Endothelial cell of umbilical vein (primary cell): Measurements from ENCODE around the gene BEAN1. TPM values are rescaled to one million over a fixed set of nuclear protein-coding genes. Genes with fewer than 3 reads are reported as not detected.

Source experiments
- BruUV-seq: library from RNA; stranded (reverse); fragments of 400-500 nt; replicated peaks from 2 replicates; lab custom pipeline; 2021; lab: Mats Ljungman, UMichigan
- CTCF ChIA-PET: fragments of 300-600, 350-600 bp; sonication (Branson Sonifier 250); formaldehyde crosslinking; loops from one replicate; lab custom pipeline; 2021; ENCODE audit warnings: antibody characterized with exemption, inconsistent platforms; lab: Charles Lee
- POLR2A ChIA-PET: fragments of 300-600, 350-600 bp; sonication (Branson Sonifier 250); formaldehyde crosslinking; loops from one replicate; lab custom pipeline; 2021; ENCODE audit warnings: antibody characterized with exemption, inconsistent platforms; lab: Charles Lee
- DNase-seq: peaks from one replicate; pipeline ENCODE4 v3.0.0-alpha.2; 2011; ENCODE audit warnings: low read depth, low spot score
- FAIRE-seq: peaks from 2 replicates; lab custom pipeline; 2011; peaks lifted over from hg19 to GRCh38; lab: Jason Lieb, UNC
- H2AFZ ChIP-seq: 2 replicates; pipeline ENCODE4 v1.6.0; 2012; ENCODE audit warnings: low read depth, low read length, control low read depth, inconsistent platforms
- H3K27ac ChIP-seq: 2 replicates; pipeline ENCODE4 v1.5.1; 2011; ENCODE audit warnings: low read depth, mild to moderate bottlenecking, control low read depth, low read length, moderate library complexity; ENCODE audit not compliant: insufficient read depth
- H3K27me3 ChIP-seq, 2 experiments: 2 replicates each; pipeline versions ENCODE4 v1.6.0 to v1.6.1; 2011; ENCODE audit warnings: low read length in 2 of 2, mixed read lengths in 1 of 2; ENCODE audit not compliant: control insufficient read depth in 2 of 2, insufficient read depth in 2 of 2
- H3K36me3 ChIP-seq, 2 experiments: 2 replicates in 1 of 2; 3 replicates in 1 of 2; pipeline ENCODE4 v1.5.1; 2011; ENCODE audit warnings: low read length in 2 of 2, mild to moderate bottlenecking in 1 of 2, moderate library complexity in 1 of 2; ENCODE audit not compliant: control insufficient read depth in 2 of 2, insufficient read depth in 2 of 2; ENCODE audit errors: extremely low read depth in 1 of 2
- H3K4me1 ChIP-seq: 3 replicates; pipeline ENCODE4 v1.5.1; 2011; ENCODE audit warnings: mild to moderate bottlenecking, low read length; ENCODE audit not compliant: control insufficient read depth, insufficient read depth; ENCODE audit errors: extremely low read depth
- H3K4me2 ChIP-seq: 2 replicates; pipeline ENCODE4 v1.6.1; 2011; ENCODE audit warnings: low read length, control low read depth, mixed read lengths; ENCODE audit not compliant: insufficient read depth
- H3K4me3 ChIP-seq, 3 experiments: fragments of 200-600 bp in 1 of 3; sonication (generic), shearing (Covaris generic) in 1 of 3; replicated peaks in 1 of 3; 2 replicates each; pipeline ENCODE4 v1.5.1; 2011 to 2016; ENCODE audit warnings: control low read depth in 3 of 3, low read length in 3 of 3, mild to moderate bottlenecking in 2 of 3, inconsistent platforms in 1 of 3, low read depth in 1 of 3, moderate library complexity in 1 of 3; ENCODE audit not compliant: insufficient read depth in 1 of 3
- H3K79me2 ChIP-seq: 2 replicates; pipeline ENCODE4 v1.6.0; 2012; ENCODE audit warnings: low read length, inconsistent platforms; ENCODE audit not compliant: control insufficient read depth, insufficient read depth
- H3K9ac ChIP-seq: replicated peaks from 2 replicates; pipeline ENCODE3; 2011; ENCODE audit warnings: low read length, control low read depth; ENCODE audit not compliant: insufficient read depth; ENCODE audit errors: extremely low read depth
- H3K9me1 ChIP-seq: replicated peaks from 3 replicates; pipeline ENCODE4 v1.6.0; 2011; ENCODE audit warnings: mild to moderate bottlenecking, low read length; ENCODE audit not compliant: control insufficient read depth, insufficient read depth; ENCODE audit errors: extremely low read depth
- H3K9me3 ChIP-seq: replicated peaks from 2 replicates; pipeline ENCODE4 v1.5.1; 2012; ENCODE audit warnings: low read length, inconsistent platforms; ENCODE audit not compliant: control insufficient read depth, insufficient read depth
- H4K20me1 ChIP-seq: replicated peaks from 2 replicates; pipeline ENCODE3; 2011; ENCODE audit warnings: mild to moderate bottlenecking, low read length; ENCODE audit not compliant: control insufficient read depth, insufficient read depth; ENCODE audit errors: extremely low read depth
- EZH2 ChIP-seq: IDR thresholded peaks from 2 replicates; pipeline ENCODE4 v1.6.1; 2012; ENCODE audit warnings: borderline replicate concordance, low read depth, mild to moderate bottlenecking, moderate library complexity, low read length, inconsistent platforms; ENCODE audit not compliant: severe bottlenecking
- FOS ChIP-seq: IDR thresholded peaks from 2 replicates; pipeline ENCODE4 v1.6.1; 2011; ENCODE audit warnings: mild to moderate bottlenecking, low read length, moderate library complexity, borderline replicate concordance; ENCODE audit not compliant: insufficient read depth
- GATA2 ChIP-seq: IDR thresholded peaks from 2 replicates; pipeline ENCODE4 v1.7.0; 2011; ENCODE audit warnings: low read depth, mild to moderate bottlenecking, moderate library complexity, mixed read lengths, low read length; ENCODE audit not compliant: insufficient read length, insufficient read depth
- JUN ChIP-seq: IDR thresholded peaks from 2 replicates; pipeline ENCODE4 v1.6.1; 2011; ENCODE audit warnings: borderline replicate concordance, low read depth; ENCODE audit not compliant: insufficient read length, insufficient read depth
- MYC ChIP-seq: IDR thresholded peaks from one replicate; pipeline ENCODE4 v1.6.1; 2011; ENCODE audit warnings: mild to moderate bottlenecking, low read depth, low read length
- dilution Hi-C: fragments of 300-500 bp; cut with MboI; formaldehyde crosslinking; loops from one replicate; pipeline ENCODE4 v1.15.0; 2019; ENCODE audit warnings: low sequenced_read_pairs; ENCODE audit not compliant: extremely low pct_ligation_motif_present
- intact Hi-C: fragments of 100-400 bp; cut with micrococcal nuclease; formaldehyde crosslinking; loops from one replicate; pipeline ENCODE4 v1.10.0; 2022
- polyA plus RNA-seq, 4 experiments: library from polyadenylated mRNA; depleted of rRNA in 3 of 4; stranded (reverse) in 3 of 4; unstranded in 1 of 4; fragments of >200 nt; gene quantifications; 2 replicates each; pipeline versions ENCODE4 v1.2.1 to v1.2.3, GENCODE V29; 2011 to 2012; ENCODE audit warnings: missing spikeins in 1 of 4
- total RNA-seq: library from RNA; stranded (reverse); gene quantifications from 2 replicates; pipeline ENCODE4 v1.2.3, GENCODE V29; 2021
- TF ChIP-seq, protein P1 (sequence below), 2 donors: IDR thresholded peaks; 1 replicate in 1 of 2; 2 replicates in 1 of 2; pipeline ENCODE4 v1.5.1; 2011; ENCODE audit warnings: low read length in 2 of 2, mild to moderate bottlenecking in 2 of 2, moderate library complexity in 2 of 2, control low read depth in 1 of 2, inconsistent platforms in 1 of 2, low read depth in 1 of 2; ENCODE audit not compliant: insufficient read depth in 1 of 2; ENCODE audit errors: extremely low read depth in 1 of 2
- TF ChIP-seq, protein P2 (sequence below): IDR thresholded peaks from 2 replicates; pipeline ENCODE4 v1.6.1; 2011; ENCODE audit not compliant: insufficient read depth, insufficient read length

BEAN1 gene
- total and polyA plus RNA-seq, 2 donors (not counting 3 experiments of a cell fraction or from before 2014, with no cell fraction given) = not detected

DNA sequence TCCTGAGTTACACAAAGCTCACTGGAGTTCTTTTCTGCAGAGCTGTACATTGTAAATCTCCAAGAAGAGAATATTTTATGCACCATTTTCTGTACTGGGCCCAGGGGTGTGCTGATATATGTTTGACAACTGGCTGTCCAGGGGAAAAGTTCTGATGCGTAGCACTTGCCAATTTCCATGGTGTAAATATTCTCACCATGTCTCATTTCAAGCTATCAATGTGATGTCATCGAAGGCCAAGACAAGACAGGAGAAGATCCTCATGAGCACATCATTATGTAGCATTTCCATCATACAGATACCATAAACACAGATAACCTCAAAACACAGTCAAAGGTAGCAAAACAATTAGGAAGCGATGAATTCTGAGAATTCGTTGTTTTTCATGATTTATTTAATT lies 41.7 kb upstream of the BEAN1 start:
- H3K79me2 ChIP-seq = peaks cover 86% of the 10 kb centered on the region
- peaks cover 53 to 55% of the 10 kb centered on the region in 2 experiments for H3K36me3 ChIP-seq
- peaks cover 3% of the 10 kb centered on the region for H4K20me1 ChIP-seq
- no peak overlapping the region for H3K4me3 ChIP-seq
- H3K4me2 ChIP-seq = no peak overlapping the region
- intact Hi-C loops = no loop called here
- peak overlapping the region; percentile 6 for H3K27ac ChIP-seq
- H3K9me1 ChIP-seq = no peaks in the 10 kb centered on the region
- dilution Hi-C loops = no loop called here
- no peak overlapping the region for H3K9ac ChIP-seq
- H3K9me3 ChIP-seq = no peaks in the 10 kb centered on the region
- ChIA-PET CTCF (interaction anchor here (0.6 to 2.1 kb wide), 6 partner anchors 9 to 204 kb away, joined by 3 to 7 read pairs (median 4); no protein-coding TSS in a partner anchor), POLR2A (no interaction called here)
- FAIRE-seq (no peak), DNase-seq (no peak)
- no TSS peak for BruUV-seq
- H3K27me3 ChIP-seq = no peaks in the 10 kb centered on the region
- TF ChIP-seq MYC (no peak), EZH2 (no peak), FOS (no peak), GATA2 (no peak), JUN (no peak)
- TF ChIP-seq, protein P1, sequence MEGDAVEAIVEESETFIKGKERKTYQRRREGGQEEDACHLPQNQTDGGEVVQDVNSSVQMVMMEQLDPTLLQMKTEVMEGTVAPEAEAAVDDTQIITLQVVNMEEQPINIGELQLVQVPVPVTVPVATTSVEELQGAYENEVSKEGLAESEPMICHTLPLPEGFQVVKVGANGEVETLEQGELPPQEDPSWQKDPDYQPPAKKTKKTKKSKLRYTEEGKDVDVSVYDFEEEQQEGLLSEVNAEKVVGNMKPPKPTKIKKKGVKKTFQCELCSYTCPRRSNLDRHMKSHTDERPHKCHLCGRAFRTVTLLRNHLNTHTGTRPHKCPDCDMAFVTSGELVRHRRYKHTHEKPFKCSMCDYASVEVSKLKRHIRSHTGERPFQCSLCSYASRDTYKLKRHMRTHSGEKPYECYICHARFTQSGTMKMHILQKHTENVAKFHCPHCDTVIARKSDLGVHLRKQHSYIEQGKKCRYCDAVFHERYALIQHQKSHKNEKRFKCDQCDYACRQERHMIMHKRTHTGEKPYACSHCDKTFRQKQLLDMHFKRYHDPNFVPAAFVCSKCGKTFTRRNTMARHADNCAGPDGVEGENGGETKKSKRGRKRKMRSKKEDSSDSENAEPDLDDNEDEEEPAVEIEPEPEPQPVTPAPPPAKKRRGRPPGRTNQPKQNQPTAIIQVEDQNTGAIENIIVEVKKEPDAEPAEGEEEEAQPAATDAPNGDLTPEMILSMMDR (IDR thresholded peaks at IDR 0.05; ENCODE audit: extremely low read depth in 1 of 2, insufficient read depth in 1 of 2, low read depth in 1 of 2, low read length in 2 of 2) = no peak
- TF ChIP-seq, protein P2, sequence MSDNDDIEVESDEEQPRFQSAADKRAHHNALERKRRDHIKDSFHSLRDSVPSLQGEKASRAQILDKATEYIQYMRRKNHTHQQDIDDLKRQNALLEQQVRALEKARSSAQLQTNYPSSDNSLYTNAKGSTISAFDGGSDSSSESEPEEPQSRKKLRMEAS = no peak
- H2AFZ ChIP-seq = no peak overlapping the region
- H3K4me1 ChIP-seq = peaks cover 38% of the 10 kb centered on the region
